OCI-LY1 (cell line): ENCODE measurements around the gene MRAS.

Source experiments
- CTCF ChIP-seq: fragments of 200-600 bp; sonication (generic), shearing (Covaris generic); IDR thresholded peaks from 2 replicates; pipeline ENCODE4 v1.5.1; 2017; ENCODE audit warnings: mild to moderate bottlenecking, antibody characterized with exemption, low read length, moderate library complexity, mixed read lengths
- EZH2 ChIP-seq: fragments of 200-600 bp; sonication (generic), shearing (Covaris generic); IDR thresholded peaks from 2 replicates; pipeline ENCODE4 v1.8.0; 2017; ENCODE audit warnings: borderline replicate concordance, mixed run types, mild to moderate bottlenecking, antibody characterized with exemption, low read length, moderate library complexity, mixed read lengths

- TF ChIP-seq CTCF (no peak), EZH2 (no peak)
These were observed 19.5 kb downstream of the MRAS start for GRCh38 chr3:138367911-138368310.
